SKM-1 (cell line): ENCODE data around the gene URB2.
A peak's percentile ranks its signal among the peaks of the same experiment; 100 is the strongest.
"Not testable (repeated sequence)": the region's sequence is repeated elsewhere in the genome, so short reads cannot be mapped to it uniquely, and the experiment has no call there.

Experiments
- DNase-seq: peaks from one replicate; lab custom pipeline; 2025; ENCODE audit not compliant: unreplicated experiment; lab: John Stamatoyannopoulos, UW

URB2 gene

GRCh38 chr1:229625915-229626831 lies at the start of gene URB2, which contains the start of gene TAF5L:
URB2 (plus strand) TSS chr1:229626247; CDS start chr1:229627634, 1,387 bp downstream.
TAF5L (minus strand) TSS chr1:229626122; CDS start chr1:229614482, 11,640 bp downstream.
- DNase-seq = peak; percentile 78

- no peak for DNase-seq
Observed at GRCh38 chr1:229578168-229579058, 47.6 kb upstream of the URB2 start.

GRCh38 chr1:229579059-229579673 lies 46.9 kb upstream of the URB2 start:
- peak; percentile 79 for DNase-seq

- DNase-seq = no peak
Observed at GRCh38 chr1:229581485-229581884, 44.6 kb upstream of the URB2 start.

GRCh38 chr1:229582011-229582694 lies 43.9 kb upstream of the URB2 start:
- peak; percentile 75 for DNase-seq

- no peak for DNase-seq
Observed at GRCh38 chr1:229582715-229583114, 43.3 kb upstream of the URB2 start.

- DNase-seq = no peak
Observed at GRCh38 chr1:229585338-229585737, 40.7 kb upstream of the URB2 start.

- DNase-seq = no peak
Observed at GRCh38 chr1:229590119-229590518, 35.9 kb upstream of the URB2 start.

- DNase-seq = no peak
Observed at GRCh38 chr1:229593800-229594199, 32.2 kb upstream of the URB2 start.

- no peak for DNase-seq
Observed at GRCh38 chr1:229594227-229595008, 31.6 kb upstream of the URB2 start.

GRCh38 chr1:229595876-229596275 lies 30.2 kb upstream of the URB2 start:
- DNase-seq = not testable (repeated sequence)

- no peak for DNase-seq
Observed at GRCh38 chr1:229596925-229597699, 28.9 kb upstream of the URB2 start.

GRCh38 chr1:229597877-229598276 lies 28.2 kb upstream of the URB2 start:
- no peak for DNase-seq

GRCh38 chr1:229599218-229599954 lies 26.7 kb upstream of the URB2 start:
- no peak for DNase-seq

GRCh38 chr1:229600229-229600628 lies 25.8 kb upstream of the URB2 start:
- DNase-seq = no peak

GRCh38 chr1:229603371-229604005 lies 22.6 kb upstream of the URB2 start:
- no peak for DNase-seq

GRCh38 chr1:229607370-229607769 lies 18.7 kb upstream of the URB2 start:
- DNase-seq = no peak

GRCh38 chr1:229608590-229608989 lies 17.5 kb upstream of the URB2 start:
- DNase-seq = no peak
